GM18505 (cell line): Measurements from ENCODE around the gene DNAJB4.
"Not testable (repeated sequence)": the region's sequence is repeated elsewhere in the genome, so short reads cannot be mapped to it uniquely, and the experiment has no call there.

ENCODE experiments used
- ATAC-seq: cut with Tn5 transposase; IDR thresholded peaks from one replicate; pipeline ENCODE4 v1.9.1; 2021; ENCODE audit not compliant: unreplicated experiment
- POLR2A ChIP-seq: IDR thresholded peaks from 4 replicates; pipeline ENCODE4 v1.6.1; 2011; ENCODE audit warnings: borderline replicate concordance; ENCODE audit not compliant: insufficient read depth, insufficient read length; ENCODE audit errors: extremely low read depth

The DNAJB4 gene

DNA sequence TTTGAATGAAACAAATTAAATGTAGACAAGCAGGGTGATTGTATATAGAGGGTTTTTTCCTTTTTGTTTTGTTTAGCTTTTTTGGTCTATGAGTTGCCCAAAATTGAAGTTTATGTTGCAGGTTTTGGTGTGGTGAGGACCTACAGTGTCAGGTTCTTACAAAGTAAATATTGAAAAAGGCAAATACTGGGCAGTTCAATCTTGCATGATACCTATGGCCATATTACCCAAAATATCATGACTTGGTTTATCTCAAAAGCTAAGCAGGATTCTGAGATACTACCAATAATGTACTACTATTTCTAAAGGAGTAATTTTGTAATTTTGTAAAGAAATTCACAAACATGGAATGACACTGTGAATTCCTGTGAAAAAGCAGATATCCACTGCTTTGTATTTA, 1.8 kb downstream of the DNAJB4 start:
- no peak for TF ChIP-seq POLR2A
- no peak for ATAC-seq

DNA sequence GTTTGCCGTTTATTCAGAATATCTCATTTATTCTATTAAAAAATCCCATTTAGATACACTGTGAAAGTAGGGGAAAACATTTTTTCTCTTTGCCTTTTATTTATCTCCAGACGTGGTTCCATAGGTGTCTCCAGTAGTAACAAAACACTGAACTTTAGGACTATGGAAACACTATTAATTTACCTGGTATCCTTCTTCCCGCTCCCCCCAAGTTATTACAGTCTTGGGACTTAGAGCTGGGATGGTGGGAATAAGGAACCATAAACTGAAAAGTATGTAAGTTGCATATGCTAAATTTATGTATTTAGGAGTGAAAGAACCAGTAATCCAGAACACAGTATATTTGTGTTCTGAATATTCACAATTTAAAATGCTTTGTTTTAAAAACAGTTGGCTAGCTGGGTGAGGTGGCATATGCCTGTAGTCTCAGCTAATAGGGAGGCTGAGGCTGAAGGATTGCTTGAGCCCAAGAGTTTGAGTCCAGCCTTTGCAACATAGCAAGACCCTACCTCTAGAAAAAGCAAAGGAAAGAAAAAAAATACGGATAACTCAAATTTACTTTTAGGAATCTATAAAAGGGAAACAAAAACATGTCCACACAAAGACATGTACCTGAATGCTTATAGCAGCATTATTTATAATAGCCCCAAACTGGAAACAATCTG, 3.1 kb downstream of the DNAJB4 start:
- no peak for TF ChIP-seq POLR2A
- ATAC-seq = no peak

DNA sequence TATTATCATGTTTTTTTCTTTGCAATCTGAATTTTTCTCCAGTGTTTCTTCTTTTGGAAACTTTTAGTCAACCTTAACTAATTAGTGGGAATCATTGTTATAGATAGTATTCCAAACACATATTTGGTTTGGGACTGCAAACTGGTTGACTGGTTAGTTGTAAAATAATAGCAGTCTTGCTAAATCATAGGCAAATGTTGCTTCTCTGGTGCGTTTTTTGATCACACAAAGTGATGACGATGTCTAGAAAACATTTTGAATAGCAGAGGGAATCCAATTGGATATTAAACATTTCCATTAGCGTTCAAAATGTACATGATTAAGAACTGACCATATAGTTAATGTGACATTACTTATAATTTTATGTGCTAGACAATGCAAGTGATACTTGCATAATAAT, 4.5 kb downstream of the DNAJB4 start:
- ATAC-seq = no peak
- TF ChIP-seq POLR2A = no peak

DNA sequence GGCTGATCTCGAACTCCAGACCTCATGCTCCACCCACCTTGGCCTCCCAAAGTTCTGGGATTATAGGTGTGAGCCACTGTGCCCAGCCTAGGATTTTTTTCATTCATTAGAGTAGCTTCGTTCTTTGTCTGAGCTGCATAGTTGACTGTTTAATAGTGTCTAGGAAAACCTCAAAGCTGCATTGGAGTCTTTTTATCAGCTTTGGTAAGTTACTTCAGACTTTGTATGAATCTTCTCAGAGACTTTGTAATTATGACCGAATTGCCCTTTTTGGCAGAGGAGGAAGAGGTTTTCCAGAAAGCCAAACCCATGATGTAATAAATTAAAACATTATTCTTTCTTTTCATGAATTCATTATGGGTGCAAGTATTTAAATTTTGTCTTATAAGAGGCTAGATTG, 5.1 kb downstream of the DNAJB4 start:
- no peak for ATAC-seq
- TF ChIP-seq POLR2A = no peak

DNA sequence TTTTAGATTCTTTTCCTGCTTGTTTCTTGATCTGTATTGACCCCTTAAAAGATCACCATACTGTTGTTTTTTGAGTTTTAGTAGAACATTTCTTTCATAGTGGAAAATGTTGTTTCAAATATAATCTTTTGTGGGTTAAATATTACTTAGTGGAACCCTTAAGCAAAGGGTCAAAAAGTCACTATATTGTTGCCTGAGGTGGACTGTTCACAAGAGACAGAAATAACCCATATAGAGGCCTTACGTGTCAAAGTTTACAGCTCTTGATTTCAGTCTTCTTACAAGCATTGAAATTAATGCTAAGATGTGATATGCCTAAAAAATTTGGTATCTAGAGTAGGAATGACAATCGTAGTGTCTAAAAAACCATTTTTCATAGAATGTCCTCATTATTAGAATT, 6.3 kb downstream of the DNAJB4 start:
- no peak for ATAC-seq

DNA sequence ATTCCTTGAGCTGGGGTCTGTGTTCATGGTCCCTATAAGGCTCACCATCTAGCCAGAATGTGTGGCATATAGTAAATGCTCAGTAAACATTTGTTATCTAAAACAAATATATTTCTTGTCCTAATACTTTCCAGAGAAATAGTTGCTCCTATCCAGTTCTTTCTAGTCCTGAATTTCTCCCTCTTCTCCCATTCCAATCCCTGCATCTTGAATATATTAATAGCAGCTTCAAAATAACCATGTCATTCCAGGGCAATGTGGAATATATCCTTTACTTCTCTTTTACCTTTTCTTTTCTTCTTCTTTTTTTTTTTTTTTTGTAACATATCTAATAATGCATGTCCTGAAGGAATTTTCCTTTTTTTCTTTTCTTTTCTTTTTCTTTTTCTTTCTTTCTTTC, 10.4 kb downstream of the DNAJB4 start:
- no peak for TF ChIP-seq POLR2A

More for the DNA sequence above, 6.3 kb downstream of the DNAJB4 start:
- TF ChIP-seq POLR2A = no peak

DNA sequence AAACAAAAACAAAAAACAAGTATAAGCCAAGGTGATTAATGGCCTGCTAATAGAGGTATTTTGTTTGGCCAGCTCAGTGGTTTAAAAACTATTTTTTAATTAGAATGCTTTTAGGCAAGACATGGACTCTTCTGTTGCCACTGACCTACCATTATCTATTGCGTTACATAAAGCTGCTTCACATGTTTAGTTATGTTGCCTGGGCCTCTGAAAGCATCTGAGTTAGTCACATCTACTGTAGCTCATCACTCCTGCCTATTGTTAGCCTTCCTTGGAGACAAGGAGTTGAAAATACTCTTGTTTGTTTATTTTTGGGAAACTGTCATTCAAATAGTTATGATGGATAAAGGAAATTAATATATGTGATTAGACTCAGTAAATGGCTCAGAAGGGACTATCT, 14.3 kb downstream of the DNAJB4 start:
- ATAC-seq = no peak
- TF ChIP-seq POLR2A = no peak

More for the DNA sequence above, 10.4 kb downstream of the DNAJB4 start:
- no peak for ATAC-seq

DNA sequence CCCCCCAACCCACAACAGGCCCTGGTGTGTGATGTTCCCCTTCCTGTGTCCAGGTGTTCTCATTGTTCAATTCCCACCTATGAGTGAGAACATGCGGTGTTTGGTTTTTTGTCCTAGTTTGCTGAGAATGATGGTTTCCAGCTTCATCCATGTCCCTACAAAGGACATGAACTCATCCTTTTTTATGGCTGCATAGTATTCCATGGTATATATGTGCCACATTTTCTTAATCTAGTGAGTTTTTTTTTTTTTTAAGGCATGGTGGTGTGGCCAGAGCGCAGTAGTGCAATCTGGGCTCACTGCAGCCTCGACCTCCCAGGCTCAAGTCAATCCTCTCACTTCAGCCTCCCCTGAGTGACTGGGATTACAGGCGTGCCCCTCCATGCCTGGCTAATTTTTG, 16.4 kb downstream of the DNAJB4 start:
- ATAC-seq = not testable (repeated sequence)

DNA sequence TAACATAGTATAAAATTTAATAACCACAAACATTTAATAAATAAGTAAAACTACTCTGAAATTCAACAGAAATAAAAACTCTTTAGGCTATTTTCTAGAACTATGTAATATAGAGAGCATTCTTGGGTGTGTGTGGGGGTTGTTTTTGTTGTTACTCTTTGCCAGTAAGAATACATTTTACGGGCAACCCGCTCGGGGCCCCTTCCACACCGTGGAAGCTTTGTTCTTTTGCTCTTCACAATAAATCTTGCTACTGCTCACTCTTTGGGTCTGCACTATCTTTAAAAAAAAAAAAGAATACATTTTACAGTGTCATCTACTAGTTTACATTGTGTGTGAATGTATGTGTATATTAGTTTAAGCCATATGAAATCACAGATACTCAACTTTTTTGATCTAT, 25.1 kb downstream of the DNAJB4 start:
- ATAC-seq = no peak
- TF ChIP-seq POLR2A = no peak

DNA sequence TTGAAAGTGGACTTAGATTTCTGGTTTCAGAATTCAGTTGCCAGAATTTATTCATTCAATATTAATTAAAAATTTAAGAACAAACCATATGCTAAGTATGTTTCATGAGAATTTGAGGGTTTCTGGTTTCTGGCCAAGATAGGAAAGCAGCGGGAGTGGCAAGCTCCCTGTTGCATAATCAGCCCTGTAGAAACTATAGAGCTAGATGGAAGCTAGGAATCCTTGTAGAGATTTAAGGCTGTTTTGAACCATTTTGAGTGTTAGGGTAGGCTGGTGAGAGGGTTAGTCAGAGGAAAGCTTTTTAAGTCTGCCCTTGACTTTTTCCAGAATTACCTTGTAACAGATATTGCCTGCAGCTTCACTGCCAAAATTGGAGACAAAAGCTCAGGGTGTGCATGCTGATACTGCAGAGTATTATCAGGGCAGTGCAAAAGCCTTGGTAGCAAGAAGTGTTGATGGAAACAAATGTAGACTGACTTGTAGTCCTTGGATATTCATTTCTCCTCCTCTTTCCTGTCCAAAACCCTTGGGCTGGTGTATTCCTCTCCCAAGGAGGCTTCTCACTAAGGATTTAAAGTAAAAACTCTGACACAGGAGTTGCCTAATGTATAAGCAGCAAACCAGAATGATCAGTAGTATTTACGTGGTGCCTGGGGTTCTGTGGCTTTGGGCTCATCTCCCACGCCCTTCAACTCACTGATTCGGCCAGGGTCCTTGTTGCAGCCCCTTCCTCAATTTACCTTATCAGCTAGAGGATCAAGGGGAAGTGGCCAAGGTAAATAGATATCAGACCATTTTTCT, 28.5 kb downstream of the DNAJB4 start:
- TF ChIP-seq POLR2A = no peak
- ATAC-seq = no peak

DNA sequence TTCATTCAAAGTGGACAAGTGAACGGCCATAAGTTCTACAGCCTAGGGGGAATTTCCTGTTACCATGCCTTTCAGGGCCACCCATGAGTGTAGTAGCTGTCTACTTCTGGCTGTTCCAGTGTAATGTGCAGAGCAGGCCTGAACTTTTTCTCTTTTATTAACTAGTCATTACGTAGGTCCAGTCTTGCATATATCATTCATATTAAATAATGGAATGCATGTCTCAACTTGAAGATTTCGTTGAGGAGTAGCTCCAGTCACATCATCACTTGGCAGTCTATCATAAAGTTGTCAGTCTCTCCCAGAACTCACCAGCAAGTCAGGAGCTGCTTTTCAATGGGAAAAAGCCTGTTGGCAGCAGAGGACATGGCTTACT, 29.0 kb downstream of the DNAJB4 start:
- TF ChIP-seq POLR2A = no peak
- ATAC-seq = no peak

DNA sequence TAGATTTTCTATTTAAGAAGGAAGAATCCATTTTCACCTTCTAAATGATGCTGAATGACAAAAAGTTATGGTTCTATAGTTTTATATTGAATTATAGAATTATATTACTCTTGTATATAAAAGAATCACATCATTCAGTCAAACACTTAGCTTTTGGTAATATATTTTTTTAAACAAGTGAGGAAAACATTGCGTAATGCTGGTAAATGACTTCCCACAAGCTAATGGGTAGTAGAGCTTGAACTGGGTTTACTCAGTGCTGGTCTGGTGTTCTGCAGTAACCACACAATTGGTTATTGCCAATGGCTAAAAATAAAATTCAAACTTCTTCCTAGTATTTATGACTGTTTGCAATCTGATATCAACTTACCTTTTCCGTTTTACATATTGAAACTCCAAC, 30.4 kb downstream of the DNAJB4 start:
- TF ChIP-seq POLR2A = no peak
- no peak for ATAC-seq

DNA sequence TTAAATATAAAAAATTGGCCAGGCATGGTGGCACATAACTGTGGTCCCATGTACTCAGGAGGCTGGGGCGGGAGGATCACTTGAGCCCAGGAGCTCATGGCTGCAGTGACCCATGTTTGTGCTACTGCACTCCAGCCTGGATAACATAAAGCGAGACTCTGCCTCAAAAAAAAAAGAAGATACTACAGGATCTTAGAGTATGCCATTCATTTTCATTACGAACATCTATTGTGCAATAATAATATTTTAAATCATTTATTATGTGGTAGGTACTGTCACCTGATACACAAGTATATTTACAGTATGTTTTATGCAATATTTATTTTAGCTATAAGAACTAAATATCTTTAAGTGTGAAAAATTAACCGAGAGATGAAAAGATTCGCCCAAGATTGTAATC, 31.7 kb downstream of the DNAJB4 start:
- no peak for ATAC-seq

DNA sequence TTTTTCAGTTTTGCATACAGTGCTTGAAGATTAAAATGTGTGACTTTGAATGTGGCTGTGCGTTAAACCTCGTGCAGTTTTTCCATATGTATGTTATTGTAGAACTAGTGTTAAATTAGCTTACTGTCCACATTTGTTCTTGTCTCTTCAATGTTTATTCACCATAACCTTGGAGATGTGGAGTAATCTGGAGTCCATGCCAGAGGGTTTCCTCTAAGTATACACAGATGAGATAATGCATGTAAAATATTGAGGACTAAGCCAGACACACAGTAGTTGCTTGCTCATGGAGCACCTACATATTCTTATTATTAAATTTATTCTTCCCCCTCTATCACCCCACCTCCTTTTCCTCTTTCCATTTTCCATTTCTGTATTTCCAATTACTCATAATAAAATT, 33.3 kb downstream of the DNAJB4 start:
- ATAC-seq = no peak
- TF ChIP-seq POLR2A = no peak

More for the DNA sequence above, 31.7 kb downstream of the DNAJB4 start:
- no peak for TF ChIP-seq POLR2A
